Lower leg skin (tissue), 3 donors: Measurements from ENCODE around the gene MVD.

Experiments used
- POLR2A ChIP-seq, 2 donors: fragments of 450-650 bp; IDR thresholded peaks; one replicate each; pipeline ENCODE4 v1.6.1; 2016 to 2017; ENCODE audit warnings: antibody characterized with exemption in 2 of 2, mild to moderate bottlenecking in 1 of 2, moderate library complexity in 1 of 2
- TF ChIP-seq, protein P1 (sequence below), 3 donors: fragments of 450-650 bp; IDR thresholded peaks; one replicate each; pipeline ENCODE4 v1.5.1; 2016; ENCODE audit warnings: antibody characterized with exemption in 3 of 3, mild to moderate bottlenecking in 3 of 3, moderate library complexity in 2 of 3

DNA sequence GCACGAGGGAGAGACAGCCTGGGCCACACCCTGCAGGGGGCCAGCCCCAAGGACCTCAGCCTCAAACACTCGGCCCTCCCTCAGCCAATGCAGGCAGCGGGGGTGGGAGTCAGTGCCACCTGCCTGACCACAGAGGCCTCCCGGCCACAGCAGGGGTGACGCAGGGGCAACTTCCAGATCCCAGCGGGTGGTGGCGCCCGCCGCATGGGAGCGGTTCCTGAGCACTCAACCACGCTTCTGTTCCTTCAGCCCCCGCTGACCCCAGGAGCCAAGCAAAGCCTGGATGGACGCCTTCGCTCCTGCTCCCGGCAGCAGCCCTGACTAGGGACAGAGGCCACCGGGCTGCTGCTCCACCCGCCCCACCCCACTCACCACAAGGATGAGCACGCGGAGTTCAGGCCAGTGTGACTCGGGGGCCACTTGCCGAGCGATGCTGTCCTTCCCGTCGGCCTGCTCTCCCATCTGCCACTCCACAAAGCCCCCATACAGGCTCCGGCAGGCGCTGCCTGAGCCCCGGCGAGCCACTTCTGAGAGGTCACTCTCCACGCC lies 7.1 kb downstream of the MVD start:
- TF ChIP-seq, protein P1, sequence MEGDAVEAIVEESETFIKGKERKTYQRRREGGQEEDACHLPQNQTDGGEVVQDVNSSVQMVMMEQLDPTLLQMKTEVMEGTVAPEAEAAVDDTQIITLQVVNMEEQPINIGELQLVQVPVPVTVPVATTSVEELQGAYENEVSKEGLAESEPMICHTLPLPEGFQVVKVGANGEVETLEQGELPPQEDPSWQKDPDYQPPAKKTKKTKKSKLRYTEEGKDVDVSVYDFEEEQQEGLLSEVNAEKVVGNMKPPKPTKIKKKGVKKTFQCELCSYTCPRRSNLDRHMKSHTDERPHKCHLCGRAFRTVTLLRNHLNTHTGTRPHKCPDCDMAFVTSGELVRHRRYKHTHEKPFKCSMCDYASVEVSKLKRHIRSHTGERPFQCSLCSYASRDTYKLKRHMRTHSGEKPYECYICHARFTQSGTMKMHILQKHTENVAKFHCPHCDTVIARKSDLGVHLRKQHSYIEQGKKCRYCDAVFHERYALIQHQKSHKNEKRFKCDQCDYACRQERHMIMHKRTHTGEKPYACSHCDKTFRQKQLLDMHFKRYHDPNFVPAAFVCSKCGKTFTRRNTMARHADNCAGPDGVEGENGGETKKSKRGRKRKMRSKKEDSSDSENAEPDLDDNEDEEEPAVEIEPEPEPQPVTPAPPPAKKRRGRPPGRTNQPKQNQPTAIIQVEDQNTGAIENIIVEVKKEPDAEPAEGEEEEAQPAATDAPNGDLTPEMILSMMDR (IDR thresholded peaks at IDR 0.05) = no peak
- TF ChIP-seq POLR2A (IDR thresholded peaks at IDR 0.05) = no peak
